ENCODE results near the gene ITM2A.
A peak's percentile ranks its signal among the peaks of the same experiment; 100 is the strongest.

Gene ITM2A

GRCh38 chrX:79366873-79367749 lies at the start of gene ITM2A:
ITM2A (minus strand) TSS chrX:79367334; CDS start chrX:79367215, 119 bp downstream.
- no peak for DNase-seq

GRCh38 chrX:79415056-79415455 lies 47.9 kb upstream of the ITM2A start:
- DNase-seq: no peak

DNA sequence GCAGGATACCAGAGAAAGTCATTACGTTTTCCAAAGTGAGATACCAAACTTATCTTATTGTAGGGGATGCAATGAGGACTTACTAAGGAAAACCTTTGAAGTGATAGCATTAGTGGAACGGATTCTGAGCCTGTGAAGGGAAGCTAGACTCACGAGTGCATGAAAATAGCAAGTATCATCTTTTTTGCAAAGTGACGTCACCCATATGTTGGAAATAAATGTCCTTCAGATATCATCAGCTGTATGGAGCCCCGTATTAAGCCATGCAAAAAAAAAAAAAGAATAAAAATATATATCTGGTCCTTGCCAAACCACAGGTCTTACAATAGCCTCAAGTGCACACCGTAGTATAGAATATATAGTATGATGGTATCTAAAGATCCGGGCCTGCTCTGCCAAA lies 46.8 kb upstream of the ITM2A start:
- no peak for DNase-seq

- peak; percentile 2 for DNase-seq
Observed at GRCh38 chrX:79412972-79413371, 45.8 kb upstream of the ITM2A start.

DNA sequence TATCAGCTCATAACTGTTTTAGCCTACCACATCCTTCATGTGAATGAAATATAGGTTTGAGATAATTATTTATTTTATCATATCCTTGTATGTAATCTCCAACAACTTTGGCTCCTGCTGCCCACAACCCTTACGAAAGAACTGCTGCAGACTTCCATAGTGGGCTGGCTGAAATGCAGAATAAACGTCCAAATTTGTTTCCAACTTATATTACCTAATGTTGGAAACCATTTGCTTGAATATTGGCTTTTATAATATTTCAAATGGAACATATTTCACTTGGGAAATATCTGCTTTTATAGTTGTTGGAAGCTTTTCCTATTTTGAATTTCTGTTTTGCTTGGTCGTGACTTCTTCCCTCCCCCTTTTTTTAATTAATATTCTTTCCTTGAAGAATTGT lies 45.0 kb upstream of the ITM2A start:
- DNase-seq: no peak

DNA sequence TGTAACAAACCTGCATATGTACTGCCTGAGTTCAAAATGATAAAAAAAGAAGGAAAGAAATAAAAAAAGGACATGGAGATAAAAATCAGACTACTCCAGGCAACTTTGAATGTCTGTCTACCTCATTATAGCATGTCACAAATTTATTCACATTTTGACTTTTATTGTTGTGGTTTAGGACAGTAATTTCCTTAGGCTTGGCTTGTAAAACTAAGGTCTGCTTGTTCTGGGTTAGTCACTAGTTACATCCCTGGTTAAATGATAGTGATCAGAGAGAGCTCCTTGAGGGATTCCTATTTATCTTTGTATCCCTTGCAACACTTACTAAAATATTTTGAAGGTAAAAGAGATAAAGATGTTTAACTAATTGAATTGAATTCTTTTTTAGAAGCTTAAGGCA lies 42.5 kb upstream of the ITM2A start:
- no peak for DNase-seq

GRCh38 chrX:79408623-79409322 lies 41.6 kb upstream of the ITM2A start:
- DNase-seq: no peak

DNA sequence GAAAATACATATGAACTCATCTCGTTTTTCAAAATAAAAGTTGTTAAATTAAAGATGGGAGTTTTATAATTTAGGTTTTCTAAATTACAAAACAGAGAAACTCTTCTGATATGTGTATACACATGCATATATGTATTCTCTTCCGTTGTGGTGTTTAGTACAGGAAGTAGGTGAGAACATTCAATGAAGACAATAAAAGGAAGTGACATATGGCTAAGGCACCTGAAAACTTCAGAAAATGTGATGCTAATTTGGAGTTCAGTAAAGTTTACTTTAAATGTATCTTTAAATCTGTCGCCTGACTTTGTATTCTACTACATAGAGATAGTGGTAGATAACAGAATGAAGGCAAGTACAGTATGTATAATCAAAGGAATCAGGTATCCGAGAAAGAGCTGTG lies 33.5 kb upstream of the ITM2A start:
- no peak for DNase-seq

- no peak for DNase-seq
Observed at GRCh38 chrX:79375340-79375739, 8.2 kb upstream of the ITM2A start.

DNA sequence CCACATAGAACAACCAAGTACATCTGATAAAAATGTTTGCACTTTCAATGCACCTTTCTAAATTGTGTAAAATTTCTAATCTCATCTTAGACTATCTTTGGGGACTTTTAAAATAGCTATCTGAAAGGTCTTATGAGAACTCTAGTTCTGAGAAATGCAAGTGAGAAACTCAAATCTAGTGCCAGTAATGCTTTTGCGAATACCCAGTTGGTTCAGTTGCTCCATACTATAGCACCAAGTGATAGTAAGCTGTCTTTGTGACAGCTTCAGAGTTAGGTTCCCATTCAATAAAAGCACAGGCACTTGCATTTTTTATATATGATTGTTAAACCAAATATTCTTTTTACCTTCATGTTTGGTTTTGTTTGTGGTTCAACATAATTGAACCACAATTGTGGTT lies 4.5 kb upstream of the ITM2A start:
- no peak for DNase-seq

- DNase-seq: no peak
Observed at GRCh38 chrX:79371101-79371500, 4.0 kb upstream of the ITM2A start.

DNA sequence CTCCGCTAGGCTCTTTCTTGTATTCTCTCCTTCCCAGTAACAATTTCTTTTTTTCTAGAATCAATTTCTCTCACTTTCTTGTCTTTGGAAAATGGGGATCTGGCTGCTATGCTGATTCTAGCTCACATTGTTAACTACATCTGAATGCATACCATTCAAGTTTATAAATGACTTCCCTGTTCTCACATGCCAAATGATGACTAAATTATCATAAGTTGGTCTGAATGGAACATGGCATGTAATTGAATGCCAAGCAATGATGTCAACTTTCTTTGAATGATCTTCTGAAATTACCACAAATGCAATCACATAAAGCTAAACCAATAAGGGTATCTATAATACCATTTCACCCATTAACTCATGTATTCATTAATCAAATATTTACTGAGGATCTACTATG lies 2.7 kb upstream of the ITM2A start:
- no peak for DNase-seq

- no peak for DNase-seq
Observed at GRCh38 chrX:79368441-79368840, 1.3 kb upstream of the ITM2A start.

- no peak for DNase-seq
Observed at GRCh38 chrX:79367907-79368306, 773 bp upstream of the ITM2A start.

DNA sequence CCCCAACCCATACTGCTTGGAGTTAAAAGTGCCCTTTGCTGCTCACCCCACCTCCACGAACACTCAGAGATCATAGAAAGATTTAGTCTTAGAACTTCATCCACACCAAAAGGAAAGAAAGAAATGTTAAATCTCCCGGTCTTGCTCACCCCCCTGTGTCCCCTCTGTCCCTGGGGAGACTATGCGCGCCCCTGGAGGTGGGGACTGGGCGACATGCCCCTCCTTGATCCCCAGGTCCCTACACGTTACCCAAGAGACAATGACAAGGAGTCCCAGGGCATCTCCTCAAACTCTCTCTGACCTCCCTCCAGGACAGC lies 620 bp downstream of the ITM2A start:
- no peak for DNase-seq

DNA sequence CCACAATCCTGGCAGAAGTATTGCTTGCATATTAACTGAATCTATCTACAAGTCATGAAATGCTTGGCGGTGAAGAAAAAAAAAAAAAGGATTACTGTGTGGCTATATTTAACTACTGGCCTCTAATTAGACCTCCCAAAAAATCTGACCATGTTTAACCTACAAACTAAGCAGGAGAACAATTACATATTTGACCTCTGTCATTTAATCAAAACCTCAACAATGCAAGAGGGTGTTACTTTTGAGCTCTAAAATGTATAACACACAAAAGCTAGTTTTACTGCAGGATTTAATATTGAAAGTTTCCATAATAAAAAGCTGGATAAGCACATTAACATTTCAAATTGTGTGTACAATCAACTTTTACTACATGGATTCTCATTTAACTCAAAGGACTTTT lies 1.5 kb downstream of the ITM2A start:
- no peak for DNase-seq

GRCh38 chrX:79364306-79364705 lies 2.8 kb downstream of the ITM2A start:
- DNase-seq: no peak

GRCh38 chrX:79361192-79361870 lies 5.8 kb downstream of the ITM2A start:
- DNase-seq: no peak

DNA sequence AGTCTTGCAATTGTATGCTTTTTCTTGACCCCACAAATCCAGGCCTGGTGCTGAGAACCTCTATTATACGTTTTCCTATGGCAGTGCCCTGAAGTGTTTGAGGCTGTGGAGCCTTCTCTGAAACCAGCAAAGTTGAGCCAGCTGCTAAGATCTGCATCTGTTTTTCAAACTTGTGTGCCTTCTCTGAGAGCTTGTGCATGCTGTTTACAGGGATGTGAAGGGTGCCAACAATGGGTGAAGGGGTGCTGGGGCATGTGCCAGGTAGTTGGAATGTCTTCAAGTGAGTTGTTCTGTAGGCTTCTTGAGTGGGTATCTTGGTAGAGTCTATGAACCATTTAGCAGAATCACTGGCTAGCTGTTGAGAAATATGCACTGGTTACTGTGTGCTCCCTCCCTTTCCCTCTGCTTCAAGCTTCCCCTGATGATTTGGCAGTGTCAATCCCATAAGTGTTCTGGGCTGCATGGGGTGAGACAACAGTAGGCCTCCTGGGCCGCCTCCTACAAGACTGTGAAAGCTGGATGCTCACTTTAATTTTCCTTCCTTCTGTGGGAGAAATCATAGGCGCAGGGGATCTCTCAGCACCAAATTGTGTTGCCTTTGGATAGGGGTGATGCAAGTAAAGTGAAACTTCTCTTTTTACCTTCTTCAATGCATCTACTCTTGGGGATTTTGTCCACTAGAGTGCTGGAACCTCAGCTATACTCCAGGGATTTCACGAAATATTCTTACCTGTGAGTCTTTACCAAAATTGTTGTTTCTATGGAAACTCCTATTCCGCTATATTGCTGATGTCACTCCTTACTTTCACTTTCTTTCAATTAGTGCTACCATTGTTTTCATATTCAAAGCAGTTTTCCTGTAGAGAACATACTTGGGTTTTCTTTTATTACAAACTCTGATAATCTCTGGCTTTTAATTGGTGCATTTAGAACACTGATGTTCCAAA lies 30.0 kb downstream of the ITM2A start:
- no peak for DNase-seq

DNA sequence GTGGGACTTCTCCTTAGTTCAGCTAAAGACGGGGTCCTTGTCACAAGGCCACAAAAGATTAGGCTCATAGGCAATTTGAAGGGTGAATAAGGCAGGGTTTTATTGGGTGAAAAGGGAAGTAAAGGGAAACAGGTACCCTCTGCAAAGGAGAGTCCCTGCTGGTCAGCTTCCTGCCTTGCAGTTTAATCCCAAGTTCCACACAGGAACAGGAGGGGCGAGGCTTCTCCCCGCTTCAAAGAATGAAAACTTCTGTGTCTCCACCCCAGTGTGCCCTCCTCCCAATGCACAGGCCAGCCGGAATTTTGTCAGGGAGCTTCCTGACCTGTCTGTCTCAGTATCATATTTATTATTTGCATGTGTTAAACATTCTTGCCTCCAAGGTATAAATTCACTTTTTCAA lies 37.1 kb downstream of the ITM2A start:
- DNase-seq: no peak

GRCh38 chrX:79325263-79325958 lies 41.7 kb downstream of the ITM2A start:
- no peak for DNase-seq

Data from NCI-H510A treated with DMSO at 0.1 percent for 48 hours (cell line).